ENCODE data around the gene UBE3A.

DNA sequence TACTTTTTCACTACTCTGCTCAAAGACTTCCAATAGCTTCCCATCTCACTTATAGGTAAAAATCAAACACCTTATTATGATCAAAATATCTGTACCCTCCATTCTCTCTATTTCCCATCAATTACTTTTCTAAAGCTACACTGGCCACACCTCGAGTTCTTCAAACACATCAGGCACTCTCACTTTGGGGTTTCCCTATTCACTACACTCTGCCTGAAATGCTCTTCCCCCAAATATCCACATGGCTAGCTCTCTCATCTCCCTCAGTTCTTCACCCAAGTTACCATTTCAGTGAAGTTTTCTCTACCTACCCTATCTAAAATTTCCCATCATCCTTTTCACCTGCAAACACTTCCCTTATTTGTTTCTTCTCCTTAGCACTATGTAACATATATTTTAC, 14.8 kb downstream of the UBE3A start:
- TF ChIP-seq, protein P1, sequence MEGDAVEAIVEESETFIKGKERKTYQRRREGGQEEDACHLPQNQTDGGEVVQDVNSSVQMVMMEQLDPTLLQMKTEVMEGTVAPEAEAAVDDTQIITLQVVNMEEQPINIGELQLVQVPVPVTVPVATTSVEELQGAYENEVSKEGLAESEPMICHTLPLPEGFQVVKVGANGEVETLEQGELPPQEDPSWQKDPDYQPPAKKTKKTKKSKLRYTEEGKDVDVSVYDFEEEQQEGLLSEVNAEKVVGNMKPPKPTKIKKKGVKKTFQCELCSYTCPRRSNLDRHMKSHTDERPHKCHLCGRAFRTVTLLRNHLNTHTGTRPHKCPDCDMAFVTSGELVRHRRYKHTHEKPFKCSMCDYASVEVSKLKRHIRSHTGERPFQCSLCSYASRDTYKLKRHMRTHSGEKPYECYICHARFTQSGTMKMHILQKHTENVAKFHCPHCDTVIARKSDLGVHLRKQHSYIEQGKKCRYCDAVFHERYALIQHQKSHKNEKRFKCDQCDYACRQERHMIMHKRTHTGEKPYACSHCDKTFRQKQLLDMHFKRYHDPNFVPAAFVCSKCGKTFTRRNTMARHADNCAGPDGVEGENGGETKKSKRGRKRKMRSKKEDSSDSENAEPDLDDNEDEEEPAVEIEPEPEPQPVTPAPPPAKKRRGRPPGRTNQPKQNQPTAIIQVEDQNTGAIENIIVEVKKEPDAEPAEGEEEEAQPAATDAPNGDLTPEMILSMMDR (IDR thresholded peaks at IDR 0.05) = no peak
- no peak for TF ChIP-seq POLR2A (IDR thresholded peaks at IDR 0.05)

Data from lower leg skin (tissue), 3 donors.